AG20443 (cell line): Measurements from ENCODE around the gene SHPK.

Experiments
- DNase-seq: peaks from one replicate; pipeline ENCODE4 v3.0.0; 2012; ENCODE audit warnings: low spot score, mixed read lengths

SHPK gene

GRCh38 chr17:3627769-3628167 lies 8.3 kb downstream of the SHPK start:
- DNase-seq, result no peak

DNA sequence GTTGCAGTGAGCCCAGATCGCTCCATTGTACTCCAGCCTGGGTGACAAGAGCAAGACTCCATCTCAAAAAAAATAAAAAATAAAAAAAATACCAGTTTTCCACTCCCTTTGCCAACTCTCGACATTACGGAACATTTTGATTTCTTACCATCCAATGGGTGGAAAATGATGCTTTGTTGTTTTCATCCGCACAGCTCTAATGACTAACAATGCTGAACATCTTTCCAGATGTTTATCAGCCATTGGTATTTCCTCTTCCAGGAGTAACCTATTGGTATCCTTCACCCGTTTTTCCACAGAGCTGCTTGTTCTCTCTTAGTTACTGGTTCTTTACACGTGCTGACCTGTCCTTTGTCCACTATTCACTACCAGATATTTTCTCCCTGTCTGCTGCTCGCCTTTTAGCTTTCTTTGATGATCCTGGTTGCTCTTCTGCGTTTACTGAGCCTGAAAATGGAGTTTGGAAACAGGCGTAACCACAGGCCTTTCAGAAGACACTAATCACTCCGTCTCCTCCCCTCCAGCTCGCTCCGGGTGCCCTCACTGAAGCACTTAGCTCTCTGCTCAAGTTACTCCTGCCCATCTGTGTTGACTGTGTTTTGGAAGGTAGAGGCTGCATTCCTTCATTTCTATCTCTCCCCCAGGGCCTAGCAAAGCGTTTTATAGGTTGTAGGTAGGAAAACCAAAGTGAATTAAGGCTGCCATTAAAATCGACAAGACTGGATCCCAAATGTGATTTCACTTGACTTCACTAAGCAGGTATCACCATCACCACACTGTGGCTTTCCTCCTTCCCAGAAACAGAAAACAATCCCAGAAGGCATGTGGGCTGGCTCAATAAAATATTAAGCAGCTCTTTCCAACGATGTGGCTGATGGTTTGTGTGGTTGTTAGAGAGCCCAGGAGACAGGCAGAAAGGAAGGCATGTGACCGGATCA lies 8.9 kb downstream of the SHPK start:
- no peak for DNase-seq

DNA sequence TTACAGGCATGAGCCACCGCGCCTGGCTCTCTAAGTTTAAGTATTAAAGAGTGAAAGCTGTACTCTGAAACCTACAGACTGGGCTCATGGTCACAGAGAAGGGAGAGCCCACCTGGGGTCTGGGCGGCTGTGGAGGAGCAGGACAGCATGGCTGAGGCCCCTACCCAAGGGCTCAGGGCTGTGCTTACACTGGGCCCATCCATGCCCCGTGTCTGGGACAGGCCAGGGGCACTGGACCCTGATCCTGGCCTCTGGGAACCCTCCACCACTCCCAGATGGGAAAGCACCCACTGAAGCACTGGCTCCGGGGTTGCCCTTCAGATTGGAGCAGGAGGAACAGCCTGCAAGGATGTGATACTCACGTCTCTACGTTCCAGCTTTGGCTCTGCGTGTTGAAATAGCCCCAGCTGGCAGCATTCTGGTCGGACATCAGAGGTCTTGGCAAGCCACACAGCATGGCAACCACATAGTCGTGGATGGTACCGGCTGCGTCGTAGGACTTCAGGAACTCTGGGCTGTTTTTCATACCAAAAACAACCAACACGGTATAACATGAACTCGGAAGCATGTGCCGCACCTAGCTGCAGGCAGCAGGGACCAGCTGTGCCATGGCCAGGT lies 13.0 kb downstream of the SHPK start:
- no peak for DNase-seq

DNA sequence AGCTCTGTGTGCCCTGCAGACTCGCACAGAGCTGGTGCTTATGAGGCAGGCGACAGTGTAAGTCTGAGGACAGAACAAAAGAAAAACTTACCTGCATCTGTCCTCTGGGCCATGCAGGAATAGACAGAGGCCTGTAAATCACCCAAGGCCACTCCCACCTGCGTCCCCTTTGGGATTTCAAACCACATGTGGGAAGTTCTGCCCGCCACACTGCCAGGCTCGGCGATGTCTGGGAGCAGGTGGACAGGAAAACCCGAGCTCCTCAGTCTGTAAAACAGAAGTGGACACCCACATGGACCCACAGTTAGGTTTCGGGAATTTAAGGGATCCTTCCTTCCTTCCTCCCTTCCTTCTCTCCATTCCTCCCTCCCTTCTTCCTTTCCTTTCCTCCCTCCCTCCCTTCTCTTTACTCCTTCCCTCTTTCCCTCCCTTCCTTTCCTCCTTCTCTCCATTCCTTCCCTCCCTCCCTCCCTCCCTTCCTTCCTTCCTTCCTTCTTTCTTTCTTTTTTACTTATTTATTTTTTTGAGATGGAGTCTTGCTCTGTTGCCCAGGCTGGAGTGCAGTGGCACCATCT lies 14.8 kb downstream of the SHPK start:
- no peak for DNase-seq

GRCh38 chr17:3615160-3615870 lies 20.7 kb downstream of the SHPK start:
- no peak for DNase-seq

DNA sequence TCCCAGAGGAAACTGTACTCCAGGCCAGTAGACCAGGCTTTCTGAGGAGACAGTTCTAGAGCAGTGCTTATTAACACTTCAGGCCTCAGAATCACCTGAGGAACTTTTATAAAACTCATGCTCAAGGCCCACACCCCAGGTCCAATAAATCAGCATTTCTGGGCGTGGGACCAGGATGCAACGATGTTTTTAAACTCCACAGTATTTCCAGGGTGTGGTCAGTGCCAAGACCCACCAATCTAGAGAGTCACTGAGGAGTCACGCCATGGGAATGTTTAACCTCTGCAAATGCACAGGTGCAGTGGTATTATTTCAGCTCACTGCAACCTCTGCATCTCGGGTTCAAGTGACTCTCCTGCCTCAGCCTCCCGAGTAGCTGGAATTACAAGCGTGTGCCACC lies 22.9 kb downstream of the SHPK start:
- DNase-seq, result no peak

DNA sequence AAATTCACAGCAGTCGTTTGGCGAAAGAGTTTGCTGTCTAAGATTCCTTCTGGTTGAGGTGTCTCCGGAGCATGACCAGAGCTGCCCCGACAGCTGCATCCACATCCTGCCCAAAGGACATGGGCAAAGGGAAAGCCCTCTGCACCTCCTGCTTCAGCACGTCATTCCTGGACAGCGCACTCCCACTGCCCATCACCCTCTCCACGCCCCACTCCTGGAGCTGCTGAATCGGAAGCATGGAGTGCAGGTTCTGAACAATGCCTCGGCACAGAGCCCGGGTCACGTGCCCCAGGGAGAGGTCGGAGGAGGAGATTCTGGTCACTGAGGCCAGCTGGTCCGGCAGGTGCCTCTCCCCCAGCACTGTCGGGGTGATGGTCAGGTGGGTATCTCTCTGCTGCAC lies 25.5 kb downstream of the SHPK start:
- no peak for DNase-seq

DNA sequence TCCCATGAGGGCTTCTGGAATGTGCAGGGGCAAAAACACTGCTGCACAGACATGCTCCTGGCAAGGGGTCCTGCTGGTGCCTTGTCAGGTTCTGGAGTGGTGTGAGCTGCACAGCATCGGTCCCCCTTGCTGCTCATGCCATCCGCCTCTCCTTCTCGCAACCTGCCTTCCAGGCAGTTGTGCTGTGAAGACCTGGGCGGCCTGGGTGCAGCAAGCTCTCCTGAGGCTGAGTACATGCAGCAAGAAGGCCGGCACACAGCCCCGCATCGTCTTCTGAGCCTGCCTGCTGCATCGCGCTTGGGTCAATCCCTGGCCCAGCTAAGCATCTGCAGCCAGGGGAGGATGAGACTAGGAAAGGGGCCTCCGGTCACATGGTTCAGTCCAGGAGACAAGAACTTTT lies 26.4 kb downstream of the SHPK start:
- no peak for DNase-seq

DNA sequence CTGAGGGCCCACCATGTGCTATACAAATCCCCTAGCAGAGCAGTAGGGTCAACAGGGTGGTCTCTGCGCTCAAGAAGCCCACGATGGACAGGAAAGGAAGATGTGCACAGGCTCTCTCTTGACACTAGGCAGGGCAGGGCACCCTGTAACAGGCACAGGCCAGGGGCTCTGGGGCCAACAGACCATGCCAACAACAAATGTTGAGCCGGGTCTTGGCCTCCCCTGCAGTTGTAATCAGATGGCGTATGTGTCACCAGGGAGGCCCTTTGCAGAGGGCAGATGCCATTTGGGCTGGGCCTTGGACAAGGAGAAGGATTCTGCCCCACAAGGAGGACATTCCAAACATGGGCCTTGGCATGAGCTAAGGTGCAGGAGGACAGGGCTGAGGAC lies 32.2 kb downstream of the SHPK start:
- no peak for DNase-seq

- DNase-seq, result peak; percentile 79
Observed at GRCh38 chr17:3603119-3603869, 32.8 kb downstream of the SHPK start.

DNA sequence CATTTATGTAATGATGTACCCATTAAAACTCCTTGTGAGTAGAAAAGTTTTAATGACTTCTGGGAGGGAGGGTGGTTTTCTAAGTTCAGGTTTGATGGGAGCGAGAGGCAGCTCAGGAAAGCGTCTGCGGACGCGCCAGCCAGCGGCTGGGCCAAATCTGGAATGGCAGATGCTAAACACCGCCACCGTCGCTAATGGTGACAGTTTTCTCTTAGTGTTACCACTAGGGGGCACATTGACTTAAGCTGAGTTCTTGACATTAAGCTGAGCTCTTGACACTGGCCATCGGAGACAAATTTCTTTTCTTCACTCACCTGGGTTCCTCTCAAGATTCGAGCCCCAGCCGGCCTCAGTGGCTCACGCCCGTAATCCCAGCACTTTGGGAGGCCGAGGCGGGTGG lies 33.6 kb downstream of the SHPK start:
- DNase-seq, result no peak

GRCh38 chr17:3600529-3601205 lies 35.4 kb downstream of the SHPK start:
- no peak for DNase-seq

DNA sequence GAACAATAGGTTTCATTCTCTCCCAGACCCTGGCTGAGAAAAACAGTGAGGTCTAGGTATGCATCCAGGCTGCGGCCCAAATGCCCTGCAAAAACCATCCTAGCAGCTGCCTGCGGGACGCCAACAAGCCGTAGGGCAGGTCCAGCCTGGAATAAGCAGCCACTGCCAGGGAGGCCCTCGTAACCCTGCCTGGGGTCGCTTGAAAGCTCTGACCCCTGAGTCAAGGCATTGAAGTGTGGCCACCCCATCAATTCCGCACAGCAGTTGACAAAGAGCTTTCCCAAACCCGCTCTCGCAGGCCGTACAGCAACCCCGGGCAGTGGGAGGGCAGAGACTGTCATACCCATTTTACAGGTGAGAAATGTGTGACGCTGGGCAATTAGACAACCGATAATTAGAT lies 38.0 kb downstream of the SHPK start:
- no peak for DNase-seq

- DNase-seq, result no peak
Observed at GRCh38 chr17:3596804-3597464, 39.1 kb downstream of the SHPK start.

DNA sequence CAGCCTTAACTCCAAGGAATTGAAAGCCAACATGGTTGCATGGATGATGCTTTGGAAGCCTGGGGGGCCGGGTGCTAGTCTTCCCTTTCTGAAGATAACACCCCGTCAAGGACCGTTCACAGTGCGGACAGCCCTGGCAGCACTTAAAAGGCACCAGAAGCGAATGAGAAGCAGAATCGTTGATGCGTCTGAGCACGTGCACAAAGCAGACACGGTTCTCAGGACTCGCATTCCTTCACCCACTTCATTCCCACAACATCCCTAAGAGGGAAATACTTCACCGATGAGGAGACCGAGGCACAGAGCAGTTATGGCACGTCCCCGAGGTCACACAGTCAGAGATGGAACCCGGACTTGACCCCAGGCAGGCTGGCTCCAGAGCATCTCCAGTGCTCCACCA lies 41.1 kb downstream of the SHPK start:
- DNase-seq, result no peak

- DNase-seq, result no peak
Observed at GRCh38 chr17:3594051-3594800, 41.8 kb downstream of the SHPK start.

GRCh38 chr17:3593384-3593783 lies 42.7 kb downstream of the SHPK start:
- no peak for DNase-seq

DNA sequence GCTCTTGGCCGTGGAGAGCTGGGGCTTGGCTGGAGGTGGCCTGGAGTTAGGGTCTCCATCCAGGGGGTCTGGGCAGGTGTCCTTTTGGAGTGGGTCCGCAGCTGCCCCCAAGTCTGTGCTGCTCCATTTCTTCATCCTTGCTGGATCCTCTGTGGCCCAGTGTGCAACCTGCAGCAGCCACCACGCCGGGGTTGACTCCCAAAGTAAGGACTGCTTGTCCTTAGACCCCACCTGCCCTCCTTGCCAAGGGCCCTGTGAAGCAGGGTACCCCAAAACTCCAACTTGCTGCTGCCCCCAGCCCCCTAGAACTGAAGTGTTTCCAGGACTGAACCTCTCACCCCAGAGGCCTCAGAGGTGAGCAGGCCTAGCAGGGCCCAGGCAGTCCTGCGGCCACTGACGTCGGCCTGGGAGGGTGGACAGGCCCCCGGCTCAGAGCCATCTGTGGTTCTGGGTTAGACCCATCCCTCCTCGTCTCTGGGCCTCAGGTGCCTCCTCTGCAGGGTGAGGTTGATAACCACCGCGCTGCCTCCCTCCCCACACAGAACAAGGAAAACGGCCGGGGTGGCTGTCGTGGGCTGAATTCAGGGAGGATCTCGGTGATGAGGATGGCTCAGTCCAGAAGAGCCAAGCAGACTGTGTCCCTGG lies 43.7 kb downstream of the SHPK start:
- DNase-seq, result no peak

GRCh38 chr17:3590768-3591167 lies 45.3 kb downstream of the SHPK start:
- DNase-seq, result no peak

GRCh38 chr17:3590231-3590630 lies 45.8 kb downstream of the SHPK start:
- no peak for DNase-seq
